HepG2 (cell line): ENCODE results near the gene GDPGP1. TPM values are rescaled to one million over a fixed set of nuclear protein-coding genes. Genes with fewer than 3 reads are reported as not detected.

Source experiments
- CBX5 ChIP-seq: sonication (generic); formaldehyde crosslinking; IDR thresholded peaks from 2 replicates; pipeline ENCODE4 v1.4.0; 2020; ENCODE audit warnings: missing genetic modification reagents, borderline replicate concordance
- JDP2 ChIP-seq: sonication (generic); formaldehyde crosslinking; IDR thresholded peaks from 2 replicates; pipeline ENCODE4 v1.8.1; 2022; ENCODE audit warnings: missing genetic modification reagents, borderline replicate concordance
- NCOR1 ChIP-seq: fragments of 200-600 bp; sonication (generic); IDR thresholded peaks from 2 replicates; pipeline ENCODE4 v1.7.0; 2017; ENCODE audit warnings: antibody characterized with exemption, low read length, borderline replicate concordance
- NFKB2 ChIP-seq: sonication (generic); formaldehyde crosslinking; IDR thresholded peaks from 2 replicates; pipeline ENCODE4 v1.4.0; 2020; ENCODE audit warnings: missing genetic modification reagents, borderline replicate concordance
- POLR2A ChIP-seq, 2 experiments: IDR thresholded peaks; 2 replicates each; pipeline ENCODE4 v1.6.1; 2011; ENCODE audit warnings: low read depth in 2 of 2, low read length in 2 of 2, mild to moderate bottlenecking in 1 of 2, moderate library complexity in 1 of 2; ENCODE audit not compliant: insufficient read depth in 1 of 2
- TARDBP ChIP-seq: sonication (generic); formaldehyde crosslinking; IDR thresholded peaks from 2 replicates; pipeline ENCODE4 v1.8.0; 2022; ENCODE audit warnings: mild to moderate bottlenecking, missing genetic modification reagents
- XBP1 ChIP-seq: sonication (generic); formaldehyde crosslinking; IDR thresholded peaks from 2 replicates; pipeline ENCODE4 v1.5.0; 2020; ENCODE audit warnings: missing genetic modification reagents
- ZNF746 ChIP-seq: sonication (generic); formaldehyde crosslinking; IDR thresholded peaks from 2 replicates; pipeline ENCODE4 v1.8.0; 2022; ENCODE audit warnings: mild to moderate bottlenecking, missing genetic modification reagents
- polyA plus RNA-seq, 8 experiments: library from polyadenylated mRNA; depleted of rRNA in 3 of 8; stranded (reverse) in 7 of 8; unstranded in 1 of 8; fragments of >200 nt; fragmentation: Illumina TruSeq in 4 of 8; extraction: Trizol in 4 of 8; gene quantifications; 2 replicates each; pipeline versions ENCODE4 v1.2.1 to v1.2.3, GENCODE V29; 2011 to 2016; ENCODE audit warnings: low read depth in 4 of 8, missing spikeins in 1 of 8, mixed read lengths in 1 of 8; ENCODE audit not compliant: insufficient read depth in 1 of 8
- total RNA-seq, 5 experiments: library from RNA; depleted of rRNA; stranded (reverse); fragments of >200 nt; fragmentation: Illumina TruSeq; extraction: Trizol; gene quantifications; 2 replicates each; pipeline ENCODE4 v1.2.3, GENCODE V29; 2016; ENCODE audit warnings: low read depth in 1 of 5
- TF ChIP-seq, protein P1 (sequence below): sonication (generic); formaldehyde crosslinking; IDR thresholded peaks from 2 replicates; pipeline ENCODE4 v1.5.0; 2020; ENCODE audit warnings: mild to moderate bottlenecking, missing genetic modification reagents, borderline replicate concordance
- TF ChIP-seq, protein P2 (sequence below): sonication (generic); formaldehyde crosslinking; IDR thresholded peaks from 2 replicates; pipeline ENCODE4 v1.4.0; 2020; ENCODE audit warnings: mild to moderate bottlenecking, low read depth, missing genetic modification reagents
- TF ChIP-seq, protein P3 (sequence below): sonication (generic); formaldehyde crosslinking; IDR thresholded peaks from 2 replicates; pipeline ENCODE4 v1.5.0; 2020; ENCODE audit warnings: missing genetic modification reagents
- TF ChIP-seq, protein P4 (sequence below): sonication (generic); formaldehyde crosslinking; IDR thresholded peaks from 2 replicates; pipeline ENCODE4 v1.4.0; 2020; ENCODE audit warnings: mild to moderate bottlenecking, missing genetic modification reagents
- TF ChIP-seq, protein P5 (sequence below): sonication (generic); formaldehyde crosslinking; IDR thresholded peaks from 2 replicates; pipeline ENCODE4 v1.4.0; 2020; ENCODE audit warnings: mild to moderate bottlenecking, missing genetic modification reagents, borderline replicate concordance

Gene GDPGP1
- total and polyA plus RNA-seq, 2 of the 13 experiments (the other 11 are each of a cell fraction or from before 2014, with no cell fraction given): 1.5 to 4.3 TPM

DNA sequence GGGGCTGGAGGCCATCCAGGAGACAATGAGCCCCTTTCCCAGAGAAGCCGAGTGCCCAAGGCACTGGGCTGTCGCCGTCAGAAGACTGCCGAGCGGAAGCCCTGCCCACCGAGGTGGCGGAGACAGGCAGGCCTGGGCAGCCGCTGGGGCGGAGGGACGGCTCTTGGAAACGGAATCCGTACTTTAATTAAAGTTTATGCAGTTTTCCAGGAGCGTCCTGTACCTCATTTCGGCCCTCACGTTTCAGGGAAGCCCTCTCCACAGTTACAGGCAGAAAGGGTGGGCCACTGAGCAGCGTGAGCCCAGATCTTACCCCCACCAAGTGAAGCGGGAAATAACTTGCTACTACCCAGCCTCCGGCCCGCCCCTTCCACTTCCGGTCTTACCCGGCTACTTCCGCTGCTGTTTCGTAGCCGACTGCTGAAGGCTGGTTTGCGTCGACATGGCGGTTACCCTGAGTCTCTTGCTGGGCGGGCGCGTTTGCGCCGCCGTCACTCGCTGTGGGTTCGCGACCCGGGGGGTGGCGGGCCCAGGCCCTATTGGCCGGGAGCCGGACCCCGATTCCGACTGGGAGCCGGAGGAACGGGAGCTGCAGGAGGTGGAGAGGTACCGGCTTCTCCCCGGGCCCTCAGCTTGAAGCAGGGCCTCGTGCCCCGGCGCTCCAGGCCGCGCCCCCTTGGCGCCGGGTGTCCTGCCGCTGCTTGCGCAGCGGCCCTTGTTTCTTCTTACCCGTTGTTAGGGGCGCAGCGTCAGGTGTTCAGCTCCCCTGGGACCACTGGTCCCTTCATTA, 31.5 kb downstream of the GDPGP1 start, which contains the start of gene NGRN (continued):
- no peak for TF ChIP-seq XBP1
- TF ChIP-seq NCOR1: no peak; the same call in 1 of the 2 replicates
- TF ChIP-seq, protein P1, sequence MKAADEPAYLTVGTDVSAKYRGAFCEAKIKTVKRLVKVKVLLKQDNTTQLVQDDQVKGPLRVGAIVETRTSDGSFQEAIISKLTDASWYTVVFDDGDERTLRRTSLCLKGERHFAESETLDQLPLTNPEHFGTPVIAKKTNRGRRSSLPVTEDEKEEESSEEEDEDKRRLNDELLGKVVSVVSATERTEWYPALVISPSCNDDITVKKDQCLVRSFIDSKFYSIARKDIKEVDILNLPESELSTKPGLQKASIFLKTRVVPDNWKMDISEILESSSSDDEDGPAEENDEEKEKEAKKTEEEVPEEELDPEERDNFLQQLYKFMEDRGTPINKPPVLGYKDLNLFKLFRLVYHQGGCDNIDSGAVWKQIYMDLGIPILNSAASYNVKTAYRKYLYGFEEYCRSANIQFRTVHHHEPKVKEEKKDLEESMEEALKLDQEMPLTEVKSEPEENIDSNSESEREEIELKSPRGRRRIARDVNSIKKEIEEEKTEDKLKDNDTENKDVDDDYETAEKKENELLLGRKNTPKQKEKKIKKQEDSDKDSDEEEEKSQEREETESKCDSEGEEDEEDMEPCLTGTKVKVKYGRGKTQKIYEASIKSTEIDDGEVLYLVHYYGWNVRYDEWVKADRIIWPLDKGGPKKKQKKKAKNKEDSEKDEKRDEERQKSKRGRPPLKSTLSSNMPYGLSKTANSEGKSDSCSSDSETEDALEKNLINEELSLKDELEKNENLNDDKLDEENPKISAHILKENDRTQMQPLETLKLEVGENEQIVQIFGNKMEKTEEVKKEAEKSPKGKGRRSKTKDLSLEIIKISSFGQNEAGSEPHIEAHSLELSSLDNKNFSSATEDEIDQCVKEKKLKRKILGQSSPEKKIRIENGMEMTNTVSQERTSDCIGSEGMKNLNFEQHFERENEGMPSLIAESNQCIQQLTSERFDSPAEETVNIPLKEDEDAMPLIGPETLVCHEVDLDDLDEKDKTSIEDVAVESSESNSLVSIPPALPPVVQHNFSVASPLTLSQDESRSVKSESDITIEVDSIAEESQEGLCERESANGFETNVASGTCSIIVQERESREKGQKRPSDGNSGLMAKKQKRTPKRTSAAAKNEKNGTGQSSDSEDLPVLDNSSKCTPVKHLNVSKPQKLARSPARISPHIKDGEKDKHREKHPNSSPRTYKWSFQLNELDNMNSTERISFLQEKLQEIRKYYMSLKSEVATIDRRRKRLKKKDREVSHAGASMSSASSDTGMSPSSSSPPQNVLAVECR (CRISPR knock-in tag): peak; percentile 92
- TF ChIP-seq, protein P2, sequence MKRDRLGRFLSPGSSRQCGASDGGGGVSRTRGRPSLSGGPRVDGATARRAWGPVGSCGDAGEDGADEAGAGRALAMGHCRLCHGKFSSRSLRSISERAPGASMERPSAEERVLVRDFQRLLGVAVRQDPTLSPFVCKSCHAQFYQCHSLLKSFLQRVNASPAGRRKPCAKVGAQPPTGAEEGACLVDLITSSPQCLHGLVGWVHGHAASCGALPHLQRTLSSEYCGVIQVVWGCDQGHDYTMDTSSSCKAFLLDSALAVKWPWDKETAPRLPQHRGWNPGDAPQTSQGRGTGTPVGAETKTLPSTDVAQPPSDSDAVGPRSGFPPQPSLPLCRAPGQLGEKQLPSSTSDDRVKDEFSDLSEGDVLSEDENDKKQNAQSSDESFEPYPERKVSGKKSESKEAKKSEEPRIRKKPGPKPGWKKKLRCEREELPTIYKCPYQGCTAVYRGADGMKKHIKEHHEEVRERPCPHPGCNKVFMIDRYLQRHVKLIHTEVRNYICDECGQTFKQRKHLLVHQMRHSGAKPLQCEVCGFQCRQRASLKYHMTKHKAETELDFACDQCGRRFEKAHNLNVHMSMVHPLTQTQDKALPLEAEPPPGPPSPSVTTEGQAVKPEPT (CRISPR knock-in tag): peak; percentile 34; the same call in 1 of the 2 replicates
- TF ChIP-seq NFKB2 (CRISPR knock-in tag): peak; percentile 90; the same call in 1 of the 2 replicates
- TF ChIP-seq, protein P3, sequence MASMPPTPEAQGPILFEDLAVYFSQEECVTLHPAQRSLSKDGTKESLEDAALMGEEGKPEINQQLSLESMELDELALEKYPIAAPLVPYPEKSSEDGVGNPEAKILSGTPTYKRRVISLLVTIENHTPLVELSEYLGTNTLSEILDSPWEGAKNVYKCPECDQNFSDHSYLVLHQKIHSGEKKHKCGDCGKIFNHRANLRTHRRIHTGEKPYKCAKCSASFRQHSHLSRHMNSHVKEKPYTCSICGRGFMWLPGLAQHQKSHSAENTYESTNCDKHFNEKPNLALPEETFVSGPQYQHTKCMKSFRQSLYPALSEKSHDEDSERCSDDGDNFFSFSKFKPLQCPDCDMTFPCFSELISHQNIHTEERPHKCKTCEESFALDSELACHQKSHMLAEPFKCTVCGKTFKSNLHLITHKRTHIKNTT (CRISPR knock-in tag): no peak
- TF ChIP-seq ZNF746 (CRISPR knock-in tag): peak; percentile 39; the same call in 1 of the 2 replicates
- TF ChIP-seq, protein P4, sequence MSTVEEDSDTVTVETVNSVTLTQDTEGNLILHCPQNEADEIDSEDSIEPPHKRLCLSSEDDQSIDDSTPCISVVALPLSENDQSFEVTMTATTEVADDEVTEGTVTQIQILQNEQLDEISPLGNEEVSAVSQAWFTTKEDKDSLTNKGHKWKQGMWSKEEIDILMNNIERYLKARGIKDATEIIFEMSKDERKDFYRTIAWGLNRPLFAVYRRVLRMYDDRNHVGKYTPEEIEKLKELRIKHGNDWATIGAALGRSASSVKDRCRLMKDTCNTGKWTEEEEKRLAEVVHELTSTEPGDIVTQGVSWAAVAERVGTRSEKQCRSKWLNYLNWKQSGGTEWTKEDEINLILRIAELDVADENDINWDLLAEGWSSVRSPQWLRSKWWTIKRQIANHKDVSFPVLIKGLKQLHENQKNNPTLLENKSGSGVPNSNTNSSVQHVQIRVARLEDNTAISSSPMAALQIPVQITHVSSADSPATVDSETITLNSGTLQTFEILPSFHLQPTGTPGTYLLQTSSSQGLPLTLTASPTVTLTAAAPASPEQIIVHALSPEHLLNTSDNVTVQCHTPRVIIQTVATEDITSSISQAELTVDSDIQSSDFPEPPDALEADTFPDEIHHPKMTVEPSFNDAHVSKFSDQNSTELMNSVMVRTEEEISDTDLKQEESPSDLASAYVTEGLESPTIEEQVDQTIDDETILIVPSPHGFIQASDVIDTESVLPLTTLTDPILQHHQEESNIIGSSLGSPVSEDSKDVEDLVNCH (CRISPR knock-in tag): 0 out of 2 replicates have a peak, but pooled peaks have one; percentile 37
- TF ChIP-seq JDP2: no peak
- TF ChIP-seq TARDBP (CRISPR knock-in tag): peak; percentile 77
- peak; percentile 96 to 99 for TF ChIP-seq POLR2A (IDR thresholded peaks at IDR 0.05; ENCODE audit: insufficient read depth in 1 of 2, low read depth in 2 of 2, low read length in 2 of 2)
- TF ChIP-seq, protein P5, sequence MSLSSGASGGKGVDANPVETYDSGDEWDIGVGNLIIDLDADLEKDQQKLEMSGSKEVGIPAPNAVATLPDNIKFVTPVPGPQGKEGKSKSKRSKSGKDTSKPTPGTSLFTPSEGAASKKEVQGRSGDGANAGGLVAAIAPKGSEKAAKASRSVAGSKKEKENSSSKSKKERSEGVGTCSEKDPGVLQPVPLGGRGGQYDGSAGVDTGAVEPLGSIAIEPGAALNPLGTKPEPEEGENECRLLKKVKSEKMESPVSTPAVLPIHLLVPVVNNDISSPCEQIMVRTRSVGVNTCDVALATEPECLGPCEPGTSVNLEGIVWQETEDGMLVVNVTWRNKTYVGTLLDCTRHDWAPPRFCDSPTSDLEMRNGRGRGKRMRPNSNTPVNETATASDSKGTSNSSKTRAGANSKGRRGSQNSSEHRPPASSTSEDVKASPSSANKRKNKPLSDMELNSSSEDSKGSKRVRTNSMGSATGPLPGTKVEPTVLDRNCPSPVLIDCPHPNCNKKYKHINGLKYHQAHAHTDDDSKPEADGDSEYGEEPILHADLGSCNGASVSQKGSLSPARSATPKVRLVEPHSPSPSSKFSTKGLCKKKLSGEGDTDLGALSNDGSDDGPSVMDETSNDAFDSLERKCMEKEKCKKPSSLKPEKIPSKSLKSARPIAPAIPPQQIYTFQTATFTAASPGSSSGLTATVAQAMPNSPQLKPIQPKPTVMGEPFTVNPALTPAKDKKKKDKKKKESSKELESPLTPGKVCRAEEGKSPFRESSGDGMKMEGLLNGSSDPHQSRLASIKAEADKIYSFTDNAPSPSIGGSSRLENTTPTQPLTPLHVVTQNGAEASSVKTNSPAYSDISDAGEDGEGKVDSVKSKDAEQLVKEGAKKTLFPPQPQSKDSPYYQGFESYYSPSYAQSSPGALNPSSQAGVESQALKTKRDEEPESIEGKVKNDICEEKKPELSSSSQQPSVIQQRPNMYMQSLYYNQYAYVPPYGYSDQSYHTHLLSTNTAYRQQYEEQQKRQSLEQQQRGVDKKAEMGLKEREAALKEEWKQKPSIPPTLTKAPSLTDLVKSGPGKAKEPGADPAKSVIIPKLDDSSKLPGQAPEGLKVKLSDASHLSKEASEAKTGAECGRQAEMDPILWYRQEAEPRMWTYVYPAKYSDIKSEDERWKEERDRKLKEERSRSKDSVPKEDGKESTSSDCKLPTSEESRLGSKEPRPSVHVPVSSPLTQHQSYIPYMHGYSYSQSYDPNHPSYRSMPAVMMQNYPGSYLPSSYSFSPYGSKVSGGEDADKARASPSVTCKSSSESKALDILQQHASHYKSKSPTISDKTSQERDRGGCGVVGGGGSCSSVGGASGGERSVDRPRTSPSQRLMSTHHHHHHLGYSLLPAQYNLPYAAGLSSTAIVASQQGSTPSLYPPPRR: no peak
- TF ChIP-seq CBX5: no peak
